ENCODE data around the gene BOD1.
A peak's percentile ranks its signal among the peaks of the same experiment; 100 is the strongest.

BOD1 gene

DNA sequence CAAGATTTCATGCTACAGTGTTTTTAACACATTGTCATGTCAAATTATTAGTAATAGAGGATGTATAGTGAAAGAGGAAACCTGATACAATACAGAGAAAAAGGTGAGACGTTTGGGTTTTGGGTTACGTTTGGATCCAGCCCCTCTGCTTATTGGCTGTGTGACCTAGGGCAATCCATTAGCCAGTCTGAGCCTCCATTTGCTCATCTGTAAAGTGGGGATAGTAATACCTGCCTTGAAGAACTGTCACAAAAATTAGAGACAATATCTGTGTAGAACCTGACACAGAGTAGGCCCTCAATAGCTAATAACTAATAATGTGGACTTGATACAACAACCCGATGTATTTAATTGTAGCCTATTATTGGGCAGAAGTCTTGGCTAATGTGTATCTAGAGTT, 4.3 kb upstream of the BOD1 start:
- no peak overlapping the region for H3K4me3 ChIP-seq (ENCODE audit: low read depth, low read length)
- TF ChIP-seq, protein P1, sequence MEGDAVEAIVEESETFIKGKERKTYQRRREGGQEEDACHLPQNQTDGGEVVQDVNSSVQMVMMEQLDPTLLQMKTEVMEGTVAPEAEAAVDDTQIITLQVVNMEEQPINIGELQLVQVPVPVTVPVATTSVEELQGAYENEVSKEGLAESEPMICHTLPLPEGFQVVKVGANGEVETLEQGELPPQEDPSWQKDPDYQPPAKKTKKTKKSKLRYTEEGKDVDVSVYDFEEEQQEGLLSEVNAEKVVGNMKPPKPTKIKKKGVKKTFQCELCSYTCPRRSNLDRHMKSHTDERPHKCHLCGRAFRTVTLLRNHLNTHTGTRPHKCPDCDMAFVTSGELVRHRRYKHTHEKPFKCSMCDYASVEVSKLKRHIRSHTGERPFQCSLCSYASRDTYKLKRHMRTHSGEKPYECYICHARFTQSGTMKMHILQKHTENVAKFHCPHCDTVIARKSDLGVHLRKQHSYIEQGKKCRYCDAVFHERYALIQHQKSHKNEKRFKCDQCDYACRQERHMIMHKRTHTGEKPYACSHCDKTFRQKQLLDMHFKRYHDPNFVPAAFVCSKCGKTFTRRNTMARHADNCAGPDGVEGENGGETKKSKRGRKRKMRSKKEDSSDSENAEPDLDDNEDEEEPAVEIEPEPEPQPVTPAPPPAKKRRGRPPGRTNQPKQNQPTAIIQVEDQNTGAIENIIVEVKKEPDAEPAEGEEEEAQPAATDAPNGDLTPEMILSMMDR (IDR thresholded peaks at IDR 0.05; ENCODE audit: borderline replicate concordance, insufficient read depth, low read depth, low read length): no peak

DNA sequence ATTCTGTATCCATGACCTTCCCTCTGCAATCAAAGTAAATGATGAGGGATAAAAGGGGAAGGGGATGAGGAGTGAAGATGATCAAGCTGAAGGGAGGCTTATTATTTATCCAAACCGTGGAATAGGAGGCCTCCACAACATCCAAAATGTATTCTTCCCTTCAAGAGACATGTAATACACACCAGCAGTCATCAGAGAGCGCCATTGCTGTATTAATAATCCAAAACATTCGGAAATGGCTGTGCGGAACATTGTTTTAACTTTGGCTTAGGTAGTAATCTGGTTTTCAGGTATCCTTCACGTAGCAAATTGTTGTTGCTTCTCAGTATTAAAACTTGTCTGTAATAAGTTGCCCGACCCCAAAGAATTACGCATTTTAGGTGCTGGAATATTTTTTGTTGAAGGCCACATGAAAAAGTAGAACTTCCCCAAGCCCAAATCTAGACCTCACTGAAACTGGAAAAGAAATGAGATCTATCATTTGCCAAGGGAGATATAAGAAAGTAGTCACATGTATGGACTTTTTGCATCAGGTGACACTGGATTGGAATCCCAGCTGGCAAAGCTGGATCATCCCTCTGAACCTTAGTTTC, 2.6 kb upstream of the BOD1 start:
- TF ChIP-seq, protein P1 (IDR thresholded peaks at IDR 0.05; ENCODE audit: borderline replicate concordance, insufficient read depth, low read depth, low read length): peak; percentile 50; the same call in 1 of the 2 replicates
- H3K4me3 ChIP-seq (ENCODE audit: low read depth, low read length): no peak overlapping the region

DNA sequence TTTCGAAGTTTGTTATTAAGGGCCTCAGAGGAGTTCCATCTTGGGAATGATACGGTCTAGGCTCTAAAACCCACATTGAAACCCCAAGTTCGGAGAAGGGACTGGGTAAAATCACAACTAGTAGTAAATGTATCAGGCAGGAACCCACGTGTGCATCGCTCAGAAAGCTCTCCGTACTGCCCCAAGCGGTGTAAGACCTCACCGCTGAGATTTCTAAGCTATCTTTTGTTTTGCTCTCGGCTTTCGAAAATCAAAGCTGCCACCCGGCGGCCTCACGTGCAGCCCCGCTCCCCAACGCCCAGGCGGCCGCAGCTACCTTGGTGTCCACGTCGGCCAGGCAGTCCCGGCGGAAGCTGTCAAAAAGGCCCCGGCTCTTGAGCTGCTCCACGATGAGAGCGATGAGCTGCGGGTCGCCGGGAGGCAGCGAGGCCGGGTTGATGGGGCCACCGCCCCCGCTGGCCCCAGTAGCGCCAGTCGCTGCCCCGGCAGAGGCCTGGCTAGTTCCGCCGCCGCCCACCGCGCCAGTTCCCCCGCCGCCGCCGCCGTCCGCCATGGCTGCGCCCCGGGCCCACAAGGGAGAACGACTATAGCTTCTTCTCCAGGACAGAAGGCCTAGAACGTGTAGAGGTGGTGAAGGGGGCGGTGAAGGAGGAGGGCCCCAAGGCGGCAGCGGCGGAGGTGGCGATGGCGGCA, 420 bp downstream of the BOD1 start:
- TF ChIP-seq, protein P1 (IDR thresholded peaks at IDR 0.05; ENCODE audit: borderline replicate concordance, insufficient read depth, low read depth, low read length): peak; percentile 78
- H3K4me3 ChIP-seq (ENCODE audit: low read depth, low read length): peak overlapping the region; percentile 88

DNA sequence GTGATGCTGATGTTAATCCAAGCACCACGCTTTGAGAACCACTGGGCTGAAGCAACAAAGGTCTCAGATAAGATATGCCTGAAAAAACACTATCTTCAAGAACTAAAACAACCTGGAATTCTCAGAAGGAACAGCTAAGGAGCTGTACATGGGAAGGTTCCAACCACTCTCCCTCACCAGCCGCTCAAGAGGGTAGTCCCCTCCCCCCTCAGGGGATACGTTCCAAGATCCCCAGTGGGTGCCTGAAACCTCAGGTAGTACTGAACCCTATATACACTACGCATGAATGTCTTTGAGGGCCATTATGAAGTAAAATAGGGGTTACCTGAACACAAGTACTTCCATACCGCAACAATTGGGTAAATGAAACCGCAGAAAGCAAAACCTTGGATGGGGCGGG, 1.9 kb downstream of the BOD1 start:
- TF ChIP-seq, protein P1 (IDR thresholded peaks at IDR 0.05; ENCODE audit: borderline replicate concordance, insufficient read depth, low read depth, low read length): no peak

DNA sequence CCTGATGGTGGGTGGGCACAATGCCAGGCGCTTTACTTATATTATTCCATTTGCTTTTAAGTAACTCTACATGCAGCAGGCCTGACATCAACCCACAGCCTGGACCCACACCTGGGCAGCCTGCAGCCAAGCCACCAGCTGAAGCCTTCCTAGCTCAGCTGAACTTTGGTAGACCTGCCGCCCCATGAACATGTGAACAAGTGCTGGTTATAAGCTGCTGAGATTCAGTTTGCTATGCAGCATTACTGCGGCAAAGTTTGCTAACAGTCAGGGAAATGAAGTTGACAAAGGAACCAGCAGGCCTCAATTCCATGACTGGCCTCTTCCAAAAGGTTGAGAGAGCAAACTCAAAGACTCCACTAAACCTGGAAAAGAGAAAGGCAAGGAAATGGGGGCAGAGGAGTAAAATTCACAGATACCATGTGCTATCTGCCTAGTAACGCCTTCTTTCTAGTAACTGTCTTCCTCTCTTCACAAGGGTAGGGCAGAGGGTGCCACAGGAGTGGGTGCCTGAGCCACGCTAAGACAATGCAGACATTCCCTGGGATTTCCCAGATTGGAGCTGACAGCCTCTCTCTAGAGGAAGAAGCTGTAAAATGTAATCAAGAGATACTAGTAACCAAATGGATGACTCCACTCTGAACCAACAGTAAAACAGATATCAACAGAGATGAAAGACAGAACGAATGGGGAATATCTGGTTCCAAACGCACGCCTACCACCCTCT, 2.9 kb downstream of the BOD1 start:
- TF ChIP-seq, protein P1 (IDR thresholded peaks at IDR 0.05; ENCODE audit: borderline replicate concordance, insufficient read depth, low read depth, low read length): no peak
- H3K4me3 ChIP-seq (ENCODE audit: low read depth, low read length): no peak overlapping the region

More for the DNA sequence above, 1.9 kb downstream of the BOD1 start:
- H3K4me3 ChIP-seq (ENCODE audit: low read depth, low read length): no peak overlapping the region

DNA sequence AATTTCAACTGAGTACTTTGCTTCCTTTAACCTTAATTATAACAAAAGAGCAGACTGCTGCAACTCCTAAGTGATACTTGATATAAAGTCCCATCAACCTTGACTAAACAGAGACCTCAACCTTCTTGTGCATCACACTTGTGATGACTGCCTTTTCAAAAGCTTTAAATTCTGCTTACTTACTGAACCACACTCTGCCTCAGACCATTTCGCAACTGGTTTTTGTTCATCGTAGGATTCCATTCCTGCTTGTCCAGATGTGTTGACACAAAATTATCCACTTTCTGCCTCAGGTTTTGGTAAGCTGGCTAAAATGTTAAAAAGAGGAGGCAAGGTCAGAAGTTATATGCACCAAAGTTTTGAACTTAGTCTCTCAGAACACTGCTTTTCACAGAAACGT, 3.5 kb downstream of the BOD1 start:
- H3K4me3 ChIP-seq (ENCODE audit: low read depth, low read length): no peak overlapping the region
- TF ChIP-seq, protein P1 (IDR thresholded peaks at IDR 0.05; ENCODE audit: borderline replicate concordance, insufficient read depth, low read depth, low read length): no peak
